CD4-positive, CD25-positive, alpha-beta regulatory T cell (primary cell): ENCODE results near the gene LRP1-AS. TPM values are rescaled to one million over a fixed set of nuclear protein-coding genes. Genes with fewer than 3 reads are reported as not detected.

Experiments used
- ATAC-seq, 2 donors: fragments of 150-1000 bp; cut with Tn5 transposase; one replicate each; pipeline ENCODE4 v1.10.0; 2021; ENCODE audit warnings: low read depth in 2 of 2, moderate number of reproducible peaks in 2 of 2, moderate library complexity in 1 of 2
- DNase-seq, 3 donors: peaks; one replicate each; pipeline versions ENCODE4 v3.0.0 to v3.0.0-alpha.2; 2012 to 2022; ENCODE audit warnings: mixed read lengths in 1 of 3
- H3K27ac ChIP-seq: one replicate; pipeline ENCODE4 v1.7.0; 2013; ENCODE audit warnings: mild to moderate bottlenecking, low read length; ENCODE audit not compliant: insufficient read depth, poor library complexity, severe bottlenecking
- H3K27me3 ChIP-seq: one replicate; pipeline ENCODE4 v1.7.0; 2013; ENCODE audit warnings: low read length; ENCODE audit not compliant: control insufficient read depth, insufficient read depth
- H3K36me3 ChIP-seq: one replicate; pipeline ENCODE4 v1.7.0; 2013; ENCODE audit warnings: mild to moderate bottlenecking, low read length, moderate library complexity; ENCODE audit not compliant: control insufficient read depth, insufficient read depth
- H3K4me1 ChIP-seq: 2 replicates; pipeline ENCODE4 v1.7.0; 2013; ENCODE audit warnings: mild to moderate bottlenecking, low read length; ENCODE audit not compliant: insufficient read depth, control insufficient read depth, poor library complexity, severe bottlenecking
- H3K4me3 ChIP-seq: one replicate; pipeline ENCODE4 v1.7.0; 2013; ENCODE audit warnings: low read depth, mild to moderate bottlenecking, low read length, moderate library complexity
- H3K9me3 ChIP-seq, 2 experiments: 1 replicate in 1 of 2; 2 replicates in 1 of 2; pipeline ENCODE4 v1.7.0; 2013; ENCODE audit warnings: low read length in 2 of 2, mild to moderate bottlenecking in 1 of 2, moderate library complexity in 1 of 2; ENCODE audit not compliant: control insufficient read depth in 2 of 2
- H3K27ac Mint-ChIP-seq, 3 donors: one replicate each; pipeline ENCODE4 v1.8.0; 2020 to 2022; ENCODE audit warnings: mild to moderate bottlenecking in 3 of 3, mixed read lengths in 3 of 3, moderate library complexity in 2 of 3
- H3K27me3 Mint-ChIP-seq: one replicate; pipeline ENCODE4 v1.8.0; 2022; ENCODE audit warnings: mild to moderate bottlenecking, mixed read lengths
- H3K36me3 Mint-ChIP-seq: one replicate; pipeline ENCODE4 v1.8.0; 2020; ENCODE audit warnings: mixed read lengths
- H3K4me1 Mint-ChIP-seq, 4 donors: one replicate each; pipeline ENCODE4 v1.8.0; 2020 to 2022; ENCODE audit warnings: mixed read lengths in 4 of 4, mild to moderate bottlenecking in 1 of 4
- H3K4me3 Mint-ChIP-seq, 4 donors: one replicate each; pipeline ENCODE4 v1.8.0; 2020 to 2022; ENCODE audit warnings: mild to moderate bottlenecking in 4 of 4, mixed read lengths in 4 of 4, moderate library complexity in 3 of 4
- H3K9me3 Mint-ChIP-seq, 7 donors: one replicate each; pipeline ENCODE4 v1.8.0; 2020 to 2022; ENCODE audit warnings: mixed read lengths in 7 of 7, mild to moderate bottlenecking in 3 of 7, moderate library complexity in 2 of 7
- polyA plus RNA-seq, 4 donors: library from polyadenylated mRNA; unstranded; fragments of 300-500 nt; fragmentation: Illumina TruSeq; gene quantifications; one replicate each; pipeline ENCODE4 v1.2.3, GENCODE V29; 2021
- total RNA-seq: library from RNA; stranded (reverse); gene quantifications from one replicate; pipeline ENCODE4 v1.2.3, GENCODE V29; 2022

LRP1-AS gene
- total and polyA plus RNA-seq, 5 donors from 2014 or later = not detected

- no peaks in the 10 kb centered on the region for H3K36me3 ChIP-seq
- Mint-ChIP-seq H3K9me3 (no peaks in the 10 kb centered on the region), H3K36me3 (peaks cover 7% of the 10 kb centered on the region), H3K4me3 (no peak overlapping the region), H3K27ac (peak overlapping the region in 2 of 3 donors; percentile 50 to 54), H3K27me3 (peaks cover 5% of the 10 kb centered on the region), H3K4me1 (peaks cover 0 to 2% (median 0%) of the 10 kb centered on the region in 4 donors)
- DNase-seq = peak in 1 of 3 donors; percentile 15
- no peaks in the 10 kb centered on the region for H3K4me1 ChIP-seq
- no peak overlapping the region for H3K4me3 ChIP-seq
- no peak for ATAC-seq
- no peaks in the 10 kb centered on the region for H3K9me3 ChIP-seq
- no peaks in the 10 kb centered on the region for H3K27me3 ChIP-seq
- H3K27ac ChIP-seq = no peak overlapping the region
Observed at GRCh38 chr12:57157588-57158173, 10.3 kb upstream of the LRP1-AS start.

DNA sequence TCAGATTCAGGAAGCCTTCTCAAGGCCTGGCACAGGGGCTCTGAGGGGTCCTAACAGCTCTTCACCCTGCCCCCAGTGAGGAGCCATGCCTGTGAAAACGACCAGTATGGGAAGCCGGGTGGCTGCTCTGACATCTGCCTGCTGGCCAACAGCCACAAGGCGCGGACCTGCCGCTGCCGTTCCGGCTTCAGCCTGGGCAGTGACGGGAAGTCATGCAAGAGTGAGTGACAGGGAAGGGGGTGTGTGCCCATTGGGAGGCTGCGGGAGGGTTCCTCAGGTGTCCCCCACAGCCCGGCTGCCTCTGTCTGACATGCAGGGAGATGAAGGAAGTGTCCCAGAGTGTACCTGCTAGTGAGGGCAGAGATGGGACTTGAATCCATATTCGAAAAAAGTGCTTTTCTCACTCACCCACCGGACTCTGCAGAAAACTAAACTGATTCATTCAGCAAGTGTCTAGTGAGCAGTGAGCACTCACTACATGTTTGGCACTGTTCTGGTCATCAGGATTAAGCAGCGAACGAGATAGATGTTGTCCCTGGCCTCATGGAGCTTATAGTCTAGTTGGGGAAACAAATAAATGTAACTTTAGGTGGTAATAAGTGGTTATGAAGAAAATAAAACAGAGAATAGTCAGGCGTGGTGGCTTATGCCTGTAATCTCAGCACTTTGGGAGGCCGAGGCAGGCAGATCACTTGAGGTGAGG lies 9.4 kb upstream of the LRP1-AS start:
- Mint-ChIP-seq H3K36me3 (peaks cover 7% of the 10 kb centered on the region), H3K27ac (peak overlapping the region in 1 of 3 donors; percentile 54), H3K9me3 (no peaks in the 10 kb centered on the region), H3K4me3 (no peak overlapping the region), H3K4me1 (peaks cover 0 to 2% (median 0%) of the 10 kb centered on the region in 4 donors), H3K27me3 (peaks cover 5% of the 10 kb centered on the region)
- ATAC-seq (no peak), DNase-seq (no peak)
- Histone ChIP-seq H3K27ac (no peak overlapping the region), H3K36me3 (no peaks in the 10 kb centered on the region), H3K4me1 (no peaks in the 10 kb centered on the region), H3K4me3 (no peak overlapping the region), H3K27me3 (no peaks in the 10 kb centered on the region), H3K9me3 (no peaks in the 10 kb centered on the region)

DNA sequence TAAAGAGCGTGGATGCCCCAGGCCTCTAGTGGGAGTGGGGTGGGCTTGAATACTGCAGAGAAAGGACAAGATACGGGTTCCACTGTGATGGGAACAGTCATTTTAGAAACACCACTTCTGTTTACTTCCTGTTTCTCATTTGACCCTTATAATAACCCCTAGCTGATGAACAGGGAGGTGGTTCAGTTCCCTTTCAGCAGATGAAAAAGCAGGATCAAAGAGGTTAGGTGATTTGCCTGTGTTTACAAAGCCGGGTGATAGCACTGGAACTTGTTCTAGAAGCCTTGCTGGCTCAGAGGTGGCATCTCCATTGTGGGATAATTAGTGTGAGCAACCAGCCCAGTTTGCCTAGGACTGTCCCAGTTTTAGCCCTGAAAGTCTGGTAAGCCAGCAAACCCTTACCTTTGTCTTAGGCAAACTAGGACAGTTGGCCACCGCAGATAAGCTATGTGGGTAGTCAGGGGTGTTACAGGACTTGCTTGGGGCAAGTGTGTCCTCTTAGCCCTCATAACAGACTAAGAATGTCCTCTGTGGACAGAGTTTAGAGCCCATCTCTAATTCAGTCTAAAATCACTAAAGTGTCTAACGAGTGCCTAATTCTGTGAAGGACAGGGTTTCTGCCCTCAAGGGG lies 7.5 kb upstream of the LRP1-AS start:
- Mint-ChIP-seq H3K9me3 (no peaks in the 10 kb centered on the region), H3K27ac (no peak overlapping the region), H3K4me1 (peaks cover 0 to 2% (median 0%) of the 10 kb centered on the region in 4 donors), H3K4me3 (peak overlapping the region in 1 of 4 donors; percentile 68), H3K36me3 (no peaks in the 10 kb centered on the region), H3K27me3 (peaks cover 9% of the 10 kb centered on the region)
- H3K4me3 ChIP-seq = no peak overlapping the region
- DNase-seq (no peak), ATAC-seq (no peak)
- no peak overlapping the region for H3K27ac ChIP-seq
- H3K36me3 ChIP-seq = no peaks in the 10 kb centered on the region
- H3K27me3 ChIP-seq = no peaks in the 10 kb centered on the region
- no peaks in the 10 kb centered on the region for H3K9me3 ChIP-seq
- H3K4me1 ChIP-seq = no peaks in the 10 kb centered on the region

DNA sequence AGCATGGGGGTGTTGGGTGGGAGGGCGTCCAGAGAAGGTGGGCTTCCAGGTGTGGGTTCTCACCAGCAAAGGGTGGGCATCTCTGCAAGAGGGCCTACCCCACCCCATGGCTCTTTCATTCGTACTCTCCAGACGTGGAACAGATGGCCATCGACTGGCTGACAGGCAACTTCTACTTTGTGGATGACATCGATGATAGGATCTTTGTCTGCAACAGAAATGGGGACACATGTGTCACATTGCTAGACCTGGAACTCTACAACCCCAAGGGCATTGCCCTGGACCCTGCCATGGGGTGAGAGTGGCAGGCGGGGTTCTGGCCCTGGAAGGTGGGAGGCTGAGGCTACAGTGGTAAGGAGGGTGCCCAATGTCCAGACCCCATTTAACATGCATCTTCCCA lies 6.7 kb upstream of the LRP1-AS start:
- H3K36me3 Mint-ChIP-seq = no peaks in the 10 kb centered on the region

GRCh38 chr12:57153415-57153997 lies 6.1 kb upstream of the LRP1-AS start:
- Histone ChIP-seq H3K9me3 (no peaks in the 10 kb centered on the region), H3K27me3 (no peaks in the 10 kb centered on the region), H3K4me3 (no peak overlapping the region), H3K27ac (no peak overlapping the region), H3K4me1 (no peaks in the 10 kb centered on the region), H3K36me3 (no peaks in the 10 kb centered on the region)
- Mint-ChIP-seq H3K4me1 (peaks cover 0 to 2% (median 0%) of the 10 kb centered on the region in 4 donors), H3K36me3 (no peaks in the 10 kb centered on the region), H3K9me3 (no peaks in the 10 kb centered on the region), H3K27ac (no peak overlapping the region), H3K27me3 (peaks cover 9% of the 10 kb centered on the region), H3K4me3 (peak overlapping the region in 1 of 4 donors; percentile 2)
- DNase-seq = no peak
- no peak for ATAC-seq

More for the DNA sequence above, 6.7 kb upstream of the LRP1-AS start:
- Histone ChIP-seq H3K4me3 (no peak overlapping the region), H3K36me3 (no peaks in the 10 kb centered on the region), H3K9me3 (no peaks in the 10 kb centered on the region), H3K27ac (no peak overlapping the region), H3K4me1 (no peaks in the 10 kb centered on the region), H3K27me3 (no peaks in the 10 kb centered on the region)
- Mint-ChIP-seq H3K4me1 (peaks cover 0 to 2% (median 0%) of the 10 kb centered on the region in 4 donors), H3K4me3 (no peak overlapping the region), H3K9me3 (no peaks in the 10 kb centered on the region), H3K27me3 (peaks cover 9% of the 10 kb centered on the region), H3K27ac (no peak overlapping the region)
- DNase-seq (no peak), ATAC-seq (no peak)

GRCh38 chr12:57152639-57153038 lies 5.2 kb upstream of the LRP1-AS start:
- DNase-seq (no peak), ATAC-seq (no peak)
- no peaks in the 10 kb centered on the region for H3K27me3 ChIP-seq
- Mint-ChIP-seq H3K4me3 (no peak overlapping the region), H3K27me3 (peaks cover 9% of the 10 kb centered on the region), H3K4me1 (peaks cover 0 to 2% (median 0%) of the 10 kb centered on the region in 4 donors), H3K9me3 (no peaks in the 10 kb centered on the region), H3K27ac (no peak overlapping the region), H3K36me3 (no peaks in the 10 kb centered on the region)
- H3K36me3 ChIP-seq = no peaks in the 10 kb centered on the region
- no peaks in the 10 kb centered on the region for H3K4me1 ChIP-seq
- H3K9me3 ChIP-seq = no peaks in the 10 kb centered on the region
- H3K27ac ChIP-seq = no peak overlapping the region
- H3K4me3 ChIP-seq = no peak overlapping the region

DNA sequence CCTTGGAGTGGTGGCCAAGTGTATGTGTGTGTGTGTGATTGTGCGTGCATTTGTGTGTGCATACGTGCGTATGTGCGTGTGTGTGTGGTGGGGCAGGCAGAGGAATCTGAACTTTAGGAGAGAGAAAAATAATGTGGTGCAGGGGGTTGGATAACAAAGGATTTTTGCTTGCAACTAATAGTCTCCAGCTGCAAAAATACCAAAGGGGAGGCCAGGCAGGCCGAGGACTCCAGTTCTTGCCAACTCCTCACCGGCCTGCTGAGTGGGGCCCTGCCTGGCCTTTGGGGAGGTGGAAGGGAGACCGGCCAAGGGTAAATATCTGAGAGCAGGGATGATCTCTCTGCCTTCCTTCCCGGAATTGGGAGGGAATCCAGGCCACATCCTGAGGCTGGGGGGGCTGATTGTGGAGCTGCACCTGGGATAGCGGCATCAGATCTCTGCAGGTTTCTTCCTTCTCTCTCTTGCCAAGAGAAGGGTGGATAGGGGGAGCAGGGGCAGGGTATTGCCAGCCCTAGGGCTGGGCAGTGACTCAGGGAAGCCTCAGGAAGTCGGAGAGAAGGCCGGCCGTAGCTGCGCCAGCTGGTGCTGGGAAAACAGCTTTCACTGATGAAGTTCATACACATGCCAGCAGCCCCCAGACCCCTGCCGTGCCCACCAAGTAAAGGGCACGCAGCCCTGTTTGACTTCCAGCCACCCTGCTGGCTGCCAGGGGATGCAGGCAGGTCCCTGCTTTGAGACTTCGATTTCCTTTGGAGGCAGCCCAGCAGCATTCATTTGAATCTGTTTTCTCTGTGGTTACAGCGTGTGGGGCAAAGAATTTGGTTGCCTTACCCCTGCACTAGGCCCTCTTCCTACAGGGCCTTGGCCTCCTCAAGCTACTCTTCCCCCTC lies 4.6 kb upstream of the LRP1-AS start:
- H3K4me3 ChIP-seq = no peak overlapping the region
- H3K27ac Mint-ChIP-seq = peak overlapping the region in 2 of 3 donors; percentile 39 to 56

More for the DNA sequence above, 4.6 kb upstream of the LRP1-AS start:
- no peaks in the 10 kb centered on the region for H3K36me3 ChIP-seq
- Mint-ChIP-seq H3K4me3 (no peak overlapping the region), H3K4me1 (no peaks in the 10 kb centered on the region), H3K9me3 (no peaks in the 10 kb centered on the region), H3K36me3 (no peaks in the 10 kb centered on the region), H3K27me3 (peaks cover 9% of the 10 kb centered on the region)
- no peaks in the 10 kb centered on the region for H3K9me3 ChIP-seq
- H3K27me3 ChIP-seq = no peaks in the 10 kb centered on the region
- H3K4me1 ChIP-seq = no peaks in the 10 kb centered on the region
- DNase-seq (no peak), ATAC-seq (no peak)
- no peak overlapping the region for H3K27ac ChIP-seq
